ENCODE measurements around the gene OR5T3.
"Not testable (repeated sequence)": the region's sequence is repeated elsewhere in the genome, so short reads cannot be mapped to it uniquely, and the experiment has no call there.

Gene OR5T3

GRCh38 chr11:56251954-56252353, at the start of gene OR5T3:
TSS of gene OR5T3 (plus strand) at chr11:56252254. CDS start at chr11:56252254, 0 bp downstream.
- DNase-seq = no peak

GRCh38 chr11:56207790-56208189, 44.3 kb upstream of the OR5T3 start:
- no peak for DNase-seq

GRCh38 chr11:56214537-56214936, 37.5 kb upstream of the OR5T3 start:
- DNase-seq = no peak

- DNase-seq = not testable (repeated sequence)
These were observed 32.3 kb upstream of the OR5T3 start for GRCh38 chr11:56219735-56220134.

- no peak for DNase-seq
These were observed 17.9 kb upstream of the OR5T3 start, which contains the start of gene OR5T2 for GRCh38 chr11:56234155-56234554. TSS of gene OR5T2 (minus strand) at chr11:56234255. CDS start at chr11:56233062, 1,193 bp downstream.

GRCh38 chr11:56271092-56271491, 19.0 kb downstream of the OR5T3 start:
- DNase-seq = no peak

GRCh38 chr11:56273854-56274253, 21.8 kb downstream of the OR5T3 start, which contains the start of gene OR5T1:
TSS of gene OR5T1 (plus strand) at chr11:56274154. CDS start at chr11:56275639, 1,485 bp downstream.
- no peak for DNase-seq

- DNase-seq = no peak
These were observed 40.1 kb downstream of the OR5T3 start, which contains the start of gene OR8H1 for GRCh38 chr11:56292154-56292553. TSS of gene OR8H1 (minus strand) at chr11:56292254. CDS start at chr11:56291062, 1,192 bp downstream.

GRCh38 chr11:56296898-56297297, 44.8 kb downstream of the OR5T3 start:
- DNase-seq = no peak
